SK-N-MC (cell line): ENCODE data around the gene TAF3.
A peak's percentile ranks its signal among the peaks of the same experiment; 100 is the strongest.
"Not testable (repeated sequence)": the region's sequence is repeated elsewhere in the genome, so short reads cannot be mapped to it uniquely, and the experiment has no call there.

ENCODE experiments used
- DNase-seq: peaks from one replicate; pipeline ENCODE4 v3.0.0-alpha.2; 2011; ENCODE audit warnings: low read depth, low spot score
- H3K27ac ChIP-seq: fragments of 200-600 bp; sonication (generic); 2 replicates; pipeline ENCODE4 v1.5.1; 2016; ENCODE audit warnings: mixed run types
- H3K36me3 ChIP-seq: fragments of 200-600 bp; sonication (generic); 2 replicates; pipeline ENCODE4 v1.6.1; 2017; ENCODE audit warnings: antibody characterized with exemption, low read length, mixed read lengths; ENCODE audit not compliant: insufficient read depth
- H3K4me3 ChIP-seq: fragments of 200-600 bp; sonication (generic); 2 replicates; pipeline ENCODE4 v1.5.1; 2016
- H3K9ac ChIP-seq: fragments of 200-600 bp; sonication (generic); 2 replicates; pipeline ENCODE4 v1.8.0; 2017; ENCODE audit warnings: mixed run types, mixed read lengths; ENCODE audit not compliant: insufficient read length
- H3K9me3 ChIP-seq: fragments of 200-600 bp; sonication (generic); 2 replicates; pipeline ENCODE4 v1.6.1; 2017; ENCODE audit warnings: low read depth, mild to moderate bottlenecking, antibody characterized with exemption, low read length, moderate library complexity, mixed read lengths
- EZH2 ChIP-seq: fragments of 200-600 bp; sonication (generic); IDR thresholded peaks from one replicate; pipeline ENCODE4 v1.6.1; 2017; ENCODE audit warnings: antibody characterized with exemption
- FOXP2 ChIP-seq: optimal IDR thresholded peaks from 2 replicates; pipeline ENCODE3; 2011; ENCODE audit warnings: mild to moderate bottlenecking, moderate library complexity; ENCODE audit not compliant: insufficient read depth; ENCODE audit errors: extremely low read length, control extremely low read depth
- POLR2AphosphoS5 ChIP-seq: IDR thresholded peaks from 2 replicates; pipeline ENCODE4 v1.6.1; 2012; ENCODE audit warnings: mild to moderate bottlenecking, low read depth, low read length, borderline replicate concordance

TAF3 gene

DNA sequence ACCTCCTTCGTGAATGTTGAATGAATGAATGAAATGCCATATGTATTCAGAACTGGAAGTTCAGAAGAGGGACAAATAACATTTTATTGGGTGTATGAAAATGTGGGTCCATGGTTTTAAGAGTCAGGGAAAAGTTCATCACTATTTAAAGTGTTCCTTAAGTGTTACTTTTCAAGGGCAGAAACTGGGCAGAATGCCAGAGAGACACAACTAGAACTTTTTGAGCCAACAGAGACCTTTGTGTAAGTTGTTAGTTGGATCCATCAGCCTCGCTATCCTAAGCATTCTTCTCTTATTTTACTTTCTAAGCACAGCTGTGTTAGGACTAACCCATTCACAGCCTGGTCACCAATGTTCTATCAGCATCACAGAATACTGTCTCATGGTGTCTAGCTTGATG is 13.6 kb upstream of the TAF3 start:
- Histone ChIP-seq H3K27ac (no peak overlapping the region), H3K9ac (no peak overlapping the region), H3K4me3 (no peak overlapping the region), H3K36me3 (peaks cover 57% of the 10 kb centered on the region), H3K9me3 (no peaks in the 10 kb centered on the region)
- TF ChIP-seq FOXP2 = no peak
- no peak for TF ChIP-seq POLR2AphosphoS5
- TF ChIP-seq EZH2 = no peak
- no peak for DNase-seq

GRCh38 chr10:7808686-7809267 is 9.5 kb upstream of the TAF3 start:
- H3K4me3 ChIP-seq = no peak overlapping the region
- DNase-seq = no peak
- no peak overlapping the region for H3K27ac ChIP-seq
- peaks cover 22% of the 10 kb centered on the region; the same call in 1 of the 2 replicates for H3K36me3 ChIP-seq
- H3K9ac ChIP-seq = no peak overlapping the region
- TF ChIP-seq POLR2AphosphoS5 = no peak
- no peak for TF ChIP-seq EZH2
- TF ChIP-seq FOXP2 = no peak
- no peaks in the 10 kb centered on the region for H3K9me3 ChIP-seq

DNA sequence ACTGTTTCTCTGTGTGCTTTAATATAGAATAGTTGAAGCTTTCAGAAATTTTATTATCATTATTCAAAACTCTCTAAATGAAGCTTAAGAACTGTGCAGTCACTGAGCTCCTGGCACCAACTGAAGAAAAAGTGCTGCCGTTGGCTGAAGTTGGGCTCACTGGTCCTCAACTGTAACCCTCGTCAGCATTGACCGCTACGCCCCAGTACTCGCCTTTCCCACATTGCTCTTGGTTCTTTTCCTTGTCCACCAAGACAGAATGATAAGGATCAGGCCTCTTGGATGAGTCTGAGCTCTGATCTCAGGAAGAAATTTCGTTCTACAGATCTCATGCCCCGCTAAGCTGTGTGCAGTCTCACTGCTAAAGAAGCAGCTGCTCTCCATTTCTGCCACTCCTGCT is 7.9 kb upstream of the TAF3 start:
- Histone ChIP-seq H3K27ac (no peak overlapping the region), H3K4me3 (no peak overlapping the region), H3K9me3 (no peaks in the 10 kb centered on the region), H3K36me3 (peaks cover 8% of the 10 kb centered on the region; the same call in 1 of the 2 replicates), H3K9ac (no peak overlapping the region)
- TF ChIP-seq POLR2AphosphoS5 = no peak
- TF ChIP-seq EZH2 = no peak
- no peak for TF ChIP-seq FOXP2
- DNase-seq = no peak

DNA sequence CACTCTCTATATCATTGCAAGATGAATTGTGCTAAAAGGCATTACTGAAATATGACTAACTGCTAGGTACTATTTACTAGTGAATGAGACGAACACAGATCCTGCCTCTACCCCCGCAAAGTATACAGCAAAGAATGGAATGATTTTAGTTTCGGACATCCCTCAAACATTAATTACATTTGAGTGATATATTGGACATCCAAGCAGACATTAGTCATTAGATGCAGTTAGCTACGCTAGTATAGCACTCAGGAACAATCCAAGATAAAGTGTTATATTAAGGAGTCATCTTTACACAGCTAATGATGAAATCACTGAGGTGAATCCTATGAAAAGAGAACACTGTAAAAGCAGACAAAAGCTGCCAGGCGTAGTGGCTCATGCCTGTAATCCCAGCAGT is 7.3 kb upstream of the TAF3 start:
- H3K4me3 ChIP-seq = no peak overlapping the region
- no peaks in the 10 kb centered on the region for H3K9me3 ChIP-seq
- no peak overlapping the region for H3K9ac ChIP-seq
- no peak for DNase-seq
- H3K36me3 ChIP-seq = peaks cover 8% of the 10 kb centered on the region; the same call in 1 of the 2 replicates
- H3K27ac ChIP-seq = no peak overlapping the region
- no peak for TF ChIP-seq FOXP2
- no peak for TF ChIP-seq POLR2AphosphoS5
- TF ChIP-seq EZH2 = no peak

GRCh38 chr10:7811743-7812142 is 6.6 kb upstream of the TAF3 start:
- not testable (repeated sequence) for DNase-seq, H3K9me3 ChIP-seq, H3K9ac ChIP-seq, H3K4me3 ChIP-seq, H3K36me3 ChIP-seq, H3K27ac ChIP-seq

DNA sequence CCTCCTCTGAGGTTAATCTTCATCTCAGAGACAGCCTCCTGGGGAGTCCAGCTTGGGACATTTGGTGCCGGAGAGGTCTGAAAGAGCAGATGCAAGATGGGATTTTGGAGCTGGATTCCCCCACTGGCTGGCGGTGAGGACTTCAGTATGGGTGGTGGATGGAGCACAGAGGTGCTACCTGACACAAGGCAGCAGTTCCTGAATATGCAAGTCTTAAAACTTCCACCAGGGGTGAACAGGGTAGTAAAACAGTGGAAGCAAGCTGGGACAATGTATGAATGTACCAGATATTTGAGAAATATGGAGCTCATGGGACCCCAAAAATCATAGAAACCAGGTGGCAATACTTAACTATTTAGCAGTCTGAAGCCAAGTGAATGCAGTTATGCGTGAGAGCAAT is 4.8 kb upstream of the TAF3 start:
- no peaks in the 10 kb centered on the region for H3K36me3 ChIP-seq
- TF ChIP-seq POLR2AphosphoS5 (no peak), FOXP2 (no peak), EZH2 (no peak)
- DNase-seq = no peak
- no peaks in the 10 kb centered on the region for H3K9me3 ChIP-seq
- no peak overlapping the region for H3K27ac ChIP-seq
- H3K9ac ChIP-seq = no peak overlapping the region
- H3K4me3 ChIP-seq = no peak overlapping the region

DNA sequence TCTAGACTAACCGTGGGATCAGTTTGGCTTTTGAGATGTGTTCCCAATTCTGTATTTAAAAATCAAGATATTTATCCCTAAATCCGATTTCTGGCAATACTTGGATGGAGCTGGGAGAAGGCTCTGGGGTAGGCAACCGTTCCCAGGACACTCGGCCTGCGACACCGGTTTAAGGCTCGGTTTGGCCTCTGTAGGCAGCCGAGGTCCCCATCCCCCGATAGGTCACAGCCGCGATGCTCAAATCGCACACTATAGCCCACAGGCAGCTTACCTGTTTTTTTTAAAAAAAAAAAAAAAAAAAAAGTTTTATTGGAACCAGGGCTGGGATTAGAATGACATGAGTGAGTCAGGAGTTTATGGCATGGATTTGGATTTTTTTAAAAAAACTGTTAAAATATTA is 729 bp upstream of the TAF3 start:
- Histone ChIP-seq H3K27ac (no peak overlapping the region), H3K9ac (peak overlapping the region; percentile 41)
- TF ChIP-seq EZH2 (no peak), POLR2AphosphoS5 (no peak), FOXP2 (no peak)

GRCh38 chr10:7817984-7818294 is 366 bp upstream of the TAF3 start:
- Histone ChIP-seq H3K9me3 (no peaks in the 10 kb centered on the region), H3K9ac (peak overlapping the region; percentile 41), H3K36me3 (no peaks in the 10 kb centered on the region), H3K27ac (no peak overlapping the region), H3K4me3 (peak overlapping the region; percentile 87)
- DNase-seq = no peak
- TF ChIP-seq FOXP2 = no peak
- TF ChIP-seq EZH2 = no peak
- TF ChIP-seq POLR2AphosphoS5 = no peak

More for the DNA sequence above, 729 bp upstream of the TAF3 start:
- DNase-seq = no peak
- H3K9me3 ChIP-seq = no peaks in the 10 kb centered on the region
- H3K36me3 ChIP-seq = no peaks in the 10 kb centered on the region
- H3K4me3 ChIP-seq = peak overlapping the region; percentile 87

DNA sequence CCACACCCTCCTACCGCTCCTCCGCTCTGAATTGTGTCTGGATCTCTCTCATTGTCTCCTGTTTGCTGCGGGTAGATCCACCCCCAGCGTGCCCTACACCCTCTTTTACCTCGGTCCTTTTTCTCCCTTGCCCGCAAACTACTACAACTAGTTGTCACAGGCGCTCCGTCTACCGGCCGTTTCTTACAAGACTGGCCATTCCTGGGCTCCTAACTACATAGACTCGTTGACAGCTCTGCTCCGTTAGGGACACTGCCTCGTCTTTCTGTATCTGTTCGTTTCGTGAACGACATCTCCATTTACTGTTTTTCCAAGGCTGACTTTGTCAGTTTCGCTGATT is 786 bp downstream of the TAF3 start:
- no peak for DNase-seq
- Histone ChIP-seq H3K27ac (no peak overlapping the region), H3K9me3 (no peaks in the 10 kb centered on the region), H3K36me3 (no peaks in the 10 kb centered on the region), H3K9ac (peak overlapping the region; percentile 76), H3K4me3 (peak overlapping the region; percentile 87)
- no peak for TF ChIP-seq EZH2
- no peak for TF ChIP-seq POLR2AphosphoS5
- no peak for TF ChIP-seq FOXP2
